OCI-M2 (cell line): ENCODE results near the gene CHPF2.

Source experiments
- DNase-seq: peaks from one replicate; lab custom pipeline; 2025; ENCODE audit not compliant: unreplicated experiment; lab: John Stamatoyannopoulos, UW

CHPF2 gene

GRCh38 chr7:151282111-151282510 is 49.8 kb downstream of the CHPF2 start:
- DNase-seq, result no peak

- no peak for DNase-seq
These were observed 51.0 kb downstream of the CHPF2 start for GRCh38 chr7:151283302-151283701.

- no peak for DNase-seq
These were observed 53.9 kb downstream of the CHPF2 start for GRCh38 chr7:151286148-151286547.
